Liver (tissue), 9 donors: ENCODE measurements around the gene LRCH3. TPM values are rescaled to one million over a fixed set of nuclear protein-coding genes. Genes with fewer than 3 reads are reported as not detected.

Experiments used
- DNase-seq: peaks from one replicate; pipeline ENCODE4 v3.0.0-alpha.2; 2017; ENCODE audit warnings: low spot score
- H3K27ac ChIP-seq, 2 donors: one replicate each; pipeline ENCODE4 v1.7.0; 2013; ENCODE audit warnings: inconsistent platforms in 2 of 2, low read length in 2 of 2, control low read depth in 1 of 2, low read depth in 1 of 2, mild to moderate bottlenecking in 1 of 2
- H3K27me3 ChIP-seq, 4 donors: one replicate each; pipeline versions ENCODE4 v1.6.1 to v1.7.0; 2013; ENCODE audit warnings: low read length in 3 of 4, inconsistent platforms in 1 of 4, mild to moderate bottlenecking in 1 of 4, moderate library complexity in 1 of 4; ENCODE audit not compliant: control insufficient read depth in 4 of 4, insufficient read depth in 4 of 4
- H3K36me3 ChIP-seq, 4 donors: one replicate each; pipeline versions ENCODE4 v1.6.1 to v1.7.0; 2013; ENCODE audit warnings: low read length in 3 of 4, mild to moderate bottlenecking in 3 of 4, low read depth in 1 of 4, moderate library complexity in 1 of 4; ENCODE audit not compliant: control insufficient read depth in 4 of 4, insufficient read depth in 3 of 4
- H3K4me1 ChIP-seq, 4 donors: one replicate each; pipeline versions ENCODE4 v1.6.1 to v1.7.0; 2013; ENCODE audit warnings: low read length in 3 of 4, mild to moderate bottlenecking in 3 of 4, moderate library complexity in 1 of 4; ENCODE audit not compliant: control insufficient read depth in 4 of 4, insufficient read depth in 4 of 4
- H3K4me3 ChIP-seq, 3 donors: one replicate each; pipeline versions ENCODE4 v1.6.1 to v1.7.0; 2013; ENCODE audit warnings: low read length in 3 of 3, control low read depth in 1 of 3, low read depth in 1 of 3, mild to moderate bottlenecking in 1 of 3
- H3K9ac ChIP-seq, 2 donors: one replicate each; pipeline ENCODE4 v1.7.0; 2013; ENCODE audit warnings: low read length in 2 of 2, mild to moderate bottlenecking in 2 of 2, moderate library complexity in 2 of 2, control low read depth in 1 of 2, low read depth in 1 of 2
- H3K9me3 ChIP-seq, 4 donors: one replicate each; pipeline versions ENCODE4 v1.6.1 to v1.7.0; 2013; ENCODE audit warnings: low read length in 3 of 4; ENCODE audit not compliant: control insufficient read depth in 4 of 4
- ATF3 ChIP-seq: IDR thresholded peaks from 2 replicates; pipeline ENCODE4 v1.6.1; 2016; ENCODE audit warnings: antibody characterized with exemption
- EGR1 ChIP-seq, 2 donors: IDR thresholded peaks; 2 replicates each; pipeline ENCODE4 v1.6.1; 2016 to 2018; ENCODE audit warnings: antibody characterized with exemption in 2 of 2, low read depth in 2 of 2
- HNF4A ChIP-seq, 2 donors: conservative IDR thresholded peaks; 2 replicates each; pipeline ENCODE4 v1.6.1; 2016; ENCODE audit warnings: antibody characterized with exemption in 2 of 2, mild to moderate bottlenecking in 2 of 2
- JUND ChIP-seq, 2 donors: IDR thresholded peaks; 2 replicates each; pipeline ENCODE4 v1.6.1; 2016; ENCODE audit warnings: antibody characterized with exemption in 2 of 2
- NR2F2 ChIP-seq: IDR thresholded peaks from 2 replicates; pipeline ENCODE4 v1.6.1; 2016; ENCODE audit warnings: antibody characterized with exemption
- RXRA ChIP-seq, 2 donors: IDR thresholded peaks; 2 replicates each; pipeline ENCODE4 v1.6.1; 2017 to 2018; ENCODE audit warnings: antibody characterized with exemption in 2 of 2, mild to moderate bottlenecking in 1 of 2
- WGBS: extraction: QIAGEN DNeasy Blood & Tissue Kit; methylation state at CpG from one replicate; pipeline ENCODE4 v1.1.7; 2013; 5-methylcytosine and 5-hydroxymethylcytosine counted together
- polyA plus RNA-seq, 2 donors: library from polyadenylated mRNA; stranded (reverse) in 1 of 2; unstranded in 1 of 2; fragments of 200-250 nt in 1 of 2; fragments of >200 nt in 1 of 2; fragmentation: Nextera tagmentation in 1 of 2; extraction: Ambion mirVana in 1 of 2; gene quantifications; one replicate each; pipeline versions ENCODE4 v1.2.1 to v1.2.3, GENCODE V29; 2013 to 2015
- total RNA-seq, 2 donors: library from RNA; depleted of rRNA; stranded (reverse); fragments of >200 nt; gene quantifications; one replicate each; pipeline ENCODE4 v1.2.3, GENCODE V29; 2014
- TF ChIP-seq, protein P1 (sequence below): fragments of 150-350 bp; IDR thresholded peaks from 2 replicates; pipeline ENCODE4 v1.5.1; 2017; ENCODE audit warnings: improper control_type of control experiment, low read depth, low read length; ENCODE audit not compliant: missing input control
- TF ChIP-seq, protein P2 (sequence below): IDR thresholded peaks from 2 replicates; pipeline ENCODE4 v1.6.1; 2016; ENCODE audit warnings: antibody characterized with exemption
- TF ChIP-seq, protein P3 (sequence below): IDR thresholded peaks from 2 replicates; pipeline ENCODE4 v1.6.1; 2016; ENCODE audit warnings: antibody characterized with exemption
- donor health status: healthy.
- donor health status: healthy.
- donor health status: healthy.
- donor health status: healthy.
- donor health status: healthy.

LRCH3 gene
- total and polyA plus RNA-seq, 4 donors = 6.2 to 67.2 (median 19.7) TPM

DNA sequence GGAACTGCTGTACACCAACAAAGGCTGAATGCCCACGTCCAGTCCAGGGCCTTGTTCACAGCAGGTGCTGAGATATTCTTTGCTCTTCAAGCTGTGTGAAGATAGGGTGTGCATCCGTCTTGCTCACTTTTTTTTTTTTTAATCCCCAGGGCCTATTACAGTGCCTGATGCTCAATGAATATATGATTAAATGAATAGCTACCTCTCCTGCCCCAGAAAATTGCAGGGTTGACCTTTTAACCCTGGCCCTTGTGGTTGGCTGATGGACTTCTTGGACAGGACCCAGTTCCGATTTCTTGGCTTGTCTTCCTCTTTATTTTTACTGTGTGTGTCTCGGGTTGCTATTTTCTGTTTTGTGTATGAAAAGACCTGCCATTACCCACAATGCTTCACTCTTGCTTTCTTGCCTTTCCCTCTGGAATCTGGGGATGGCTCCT, 44.2 kb upstream of the LRCH3 start:
- no peak for DNase-seq
- no peak overlapping the region for H3K27ac ChIP-seq
- 61% methylated on average over 4 of the region's 4 CpGs for WGBS
- H3K9ac ChIP-seq = no peak overlapping the region
- H3K27me3 ChIP-seq = no peaks in the 10 kb centered on the region
- H3K9me3 ChIP-seq = no peaks in the 10 kb centered on the region
- TF ChIP-seq HNF4A (conservative IDR thresholded peaks at IDR 0.05) = no peak
- TF ChIP-seq NR2F2 = peak; percentile 57
- TF ChIP-seq RXRA (IDR thresholded peaks at IDR 0.05) = peak in 1 of 2 donors; percentile 24
- TF ChIP-seq, protein P1, sequence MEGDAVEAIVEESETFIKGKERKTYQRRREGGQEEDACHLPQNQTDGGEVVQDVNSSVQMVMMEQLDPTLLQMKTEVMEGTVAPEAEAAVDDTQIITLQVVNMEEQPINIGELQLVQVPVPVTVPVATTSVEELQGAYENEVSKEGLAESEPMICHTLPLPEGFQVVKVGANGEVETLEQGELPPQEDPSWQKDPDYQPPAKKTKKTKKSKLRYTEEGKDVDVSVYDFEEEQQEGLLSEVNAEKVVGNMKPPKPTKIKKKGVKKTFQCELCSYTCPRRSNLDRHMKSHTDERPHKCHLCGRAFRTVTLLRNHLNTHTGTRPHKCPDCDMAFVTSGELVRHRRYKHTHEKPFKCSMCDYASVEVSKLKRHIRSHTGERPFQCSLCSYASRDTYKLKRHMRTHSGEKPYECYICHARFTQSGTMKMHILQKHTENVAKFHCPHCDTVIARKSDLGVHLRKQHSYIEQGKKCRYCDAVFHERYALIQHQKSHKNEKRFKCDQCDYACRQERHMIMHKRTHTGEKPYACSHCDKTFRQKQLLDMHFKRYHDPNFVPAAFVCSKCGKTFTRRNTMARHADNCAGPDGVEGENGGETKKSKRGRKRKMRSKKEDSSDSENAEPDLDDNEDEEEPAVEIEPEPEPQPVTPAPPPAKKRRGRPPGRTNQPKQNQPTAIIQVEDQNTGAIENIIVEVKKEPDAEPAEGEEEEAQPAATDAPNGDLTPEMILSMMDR = no peak
- TF ChIP-seq ATF3 = no peak
- peaks cover 1 to 19% (median 9%) of the 10 kb centered on the region in 4 donors for H3K4me1 ChIP-seq
- H3K36me3 ChIP-seq = no peaks in the 10 kb centered on the region
- no peak overlapping the region for H3K4me3 ChIP-seq

DNA sequence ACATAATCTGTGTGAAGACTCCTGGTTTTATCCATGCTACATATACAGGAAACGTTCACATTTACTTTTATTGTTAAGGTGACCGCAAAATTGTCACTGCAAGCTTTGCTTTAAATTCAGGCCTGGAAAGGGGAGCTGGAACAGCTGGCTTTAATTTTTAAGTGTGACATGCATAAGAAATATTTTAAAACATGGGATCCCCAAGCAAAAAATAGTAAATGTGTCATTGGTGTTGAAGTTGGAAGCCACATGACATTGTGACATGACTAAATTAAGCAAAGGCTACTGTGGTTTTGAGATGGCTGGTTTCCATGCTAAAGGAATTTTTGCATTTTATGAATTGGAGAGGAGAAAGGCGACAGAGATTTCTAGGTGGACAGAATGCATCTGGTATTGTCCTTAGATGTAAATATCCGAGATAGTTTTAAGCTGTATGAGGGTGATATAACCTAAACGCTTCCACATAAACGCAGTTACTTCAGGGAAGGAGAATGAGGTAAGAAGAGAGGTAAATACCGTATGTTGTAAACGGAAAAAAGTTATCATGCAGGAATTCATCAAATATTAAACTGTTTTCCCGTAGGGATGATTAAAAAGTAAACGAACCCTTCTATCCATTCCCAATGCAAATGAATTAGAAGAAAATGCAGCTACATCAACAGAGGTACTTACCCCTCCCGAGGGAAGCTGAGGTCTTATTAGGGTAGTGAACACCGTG, 42.3 kb upstream of the LRCH3 start:
- H3K9ac ChIP-seq = peak overlapping the region; percentile 56 to 80
- peaks cover 1 to 24% (median 11%) of the 10 kb centered on the region in 4 donors for H3K4me1 ChIP-seq
- H3K27ac ChIP-seq = peak overlapping the region; percentile 95 to 96
- WGBS = 35% methylated on average over 12 of the region's 12 CpGs
- DNase-seq = no peak
- H3K27me3 ChIP-seq = no peaks in the 10 kb centered on the region
- H3K9me3 ChIP-seq = no peaks in the 10 kb centered on the region
- TF ChIP-seq JUND (IDR thresholded peaks at IDR 0.05) (peak in 1 of 2 donors; percentile 18), EGR1 (IDR thresholded peaks at IDR 0.05; ENCODE audit: low read depth in 2 of 2) (no peak)
- no peaks in the 10 kb centered on the region for H3K36me3 ChIP-seq
- peak overlapping the region; percentile 72 to 92 (median 82) for H3K4me3 ChIP-seq

- Histone ChIP-seq H3K9me3 (no peaks in the 10 kb centered on the region), H3K4me1 (peaks cover 1 to 24% (median 11%) of the 10 kb centered on the region in 4 donors), H3K27ac (peak overlapping the region; percentile 95 to 96), H3K9ac (peak overlapping the region; percentile 56 to 80), H3K4me3 (peak overlapping the region; percentile 72 to 92 (median 82)), H3K27me3 (no peaks in the 10 kb centered on the region), H3K36me3 (no peaks in the 10 kb centered on the region)
- WGBS = under 1% methylated on average over 18 of the region's 18 CpGs
- no peak for TF ChIP-seq ATF3
- no peak for TF ChIP-seq JUND (IDR thresholded peaks at IDR 0.05)
- TF ChIP-seq HNF4A (conservative IDR thresholded peaks at IDR 0.05) = no peak
- TF ChIP-seq, protein P2, sequence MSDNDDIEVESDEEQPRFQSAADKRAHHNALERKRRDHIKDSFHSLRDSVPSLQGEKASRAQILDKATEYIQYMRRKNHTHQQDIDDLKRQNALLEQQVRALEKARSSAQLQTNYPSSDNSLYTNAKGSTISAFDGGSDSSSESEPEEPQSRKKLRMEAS = no peak
- TF ChIP-seq, protein P3, sequence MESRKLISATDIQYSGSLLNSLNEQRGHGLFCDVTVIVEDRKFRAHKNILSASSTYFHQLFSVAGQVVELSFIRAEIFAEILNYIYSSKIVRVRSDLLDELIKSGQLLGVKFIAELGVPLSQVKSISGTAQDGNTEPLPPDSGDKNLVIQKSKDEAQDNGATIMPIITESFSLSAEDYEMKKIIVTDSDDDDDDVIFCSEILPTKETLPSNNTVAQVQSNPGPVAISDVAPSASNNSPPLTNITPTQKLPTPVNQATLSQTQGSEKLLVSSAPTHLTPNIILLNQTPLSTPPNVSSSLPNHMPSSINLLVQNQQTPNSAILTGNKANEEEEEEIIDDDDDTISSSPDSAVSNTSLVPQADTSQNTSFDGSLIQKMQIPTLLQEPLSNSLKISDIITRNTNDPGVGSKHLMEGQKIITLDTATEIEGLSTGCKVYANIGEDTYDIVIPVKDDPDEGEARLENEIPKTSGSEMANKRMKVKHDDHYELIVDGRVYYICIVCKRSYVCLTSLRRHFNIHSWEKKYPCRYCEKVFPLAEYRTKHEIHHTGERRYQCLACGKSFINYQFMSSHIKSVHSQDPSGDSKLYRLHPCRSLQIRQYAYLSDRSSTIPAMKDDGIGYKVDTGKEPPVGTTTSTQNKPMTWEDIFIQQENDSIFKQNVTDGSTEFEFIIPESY = no peak
- DNase-seq = no peak
Observed at GRCh38 chr3:197749315-197749600, 41.8 kb upstream of the LRCH3 start.
